GM19025 (cell line): ENCODE measurements around the gene ADAT2.
A peak's percentile ranks its signal among the peaks of the same experiment; 100 is the strongest.
"Not testable (repeated sequence)": the region's sequence is repeated elsewhere in the genome, so short reads cannot be mapped to it uniquely, and the experiment has no call there.

Source experiments
- ATAC-seq: cut with Tn5 transposase; IDR thresholded peaks from one replicate; pipeline ENCODE4 v1.9.1; 2021; ENCODE audit warnings: mild to moderate bottlenecking, low read depth, moderate library complexity; ENCODE audit not compliant: unreplicated experiment

Gene ADAT2

GRCh38 chr6:143450453-143451371 lies at the start of gene ADAT2, which contains the start of gene PEX3:
Gene ADAT2, minus strand, starts transcription at chr6:143450695. Its CDS starts 37 bp downstream, at chr6:143450658.
Gene PEX3, plus strand, starts transcription at chr6:143450805. Its CDS starts 238 bp downstream, at chr6:143451043.
- peak; percentile 98 for ATAC-seq

GRCh38 chr6:143498428-143498827 lies 47.9 kb upstream of the ADAT2 start:
- no peak for ATAC-seq

GRCh38 chr6:143496974-143497373 lies 46.5 kb upstream of the ADAT2 start:
- no peak for ATAC-seq

GRCh38 chr6:143490775-143491174 lies 40.3 kb upstream of the ADAT2 start:
- no peak for ATAC-seq

GRCh38 chr6:143490244-143490643 lies 39.7 kb upstream of the ADAT2 start:
- ATAC-seq, result no peak

GRCh38 chr6:143486752-143487151 lies 36.3 kb upstream of the ADAT2 start:
- no peak for ATAC-seq

GRCh38 chr6:143485967-143486366 lies 35.5 kb upstream of the ADAT2 start:
- ATAC-seq, result no peak

GRCh38 chr6:143482593-143482992 lies 32.1 kb upstream of the ADAT2 start:
- ATAC-seq, result no peak

- no peak for ATAC-seq
These were observed 28.1 kb upstream of the ADAT2 start for GRCh38 chr6:143478479-143479062.

- ATAC-seq, result no peak
These were observed 26.1 kb upstream of the ADAT2 start for GRCh38 chr6:143476545-143476944.

- ATAC-seq, result no peak
These were observed 21.3 kb upstream of the ADAT2 start for GRCh38 chr6:143471822-143472221.

- ATAC-seq, result not testable (repeated sequence)
These were observed 18.3 kb upstream of the ADAT2 start for GRCh38 chr6:143468823-143469222.

GRCh38 chr6:143468026-143468425 lies 17.5 kb upstream of the ADAT2 start:
- no peak for ATAC-seq

- no peak for ATAC-seq
These were observed 15.1 kb upstream of the ADAT2 start for GRCh38 chr6:143465546-143465945.

GRCh38 chr6:143457563-143458359 lies 7.3 kb upstream of the ADAT2 start:
- no peak for ATAC-seq

- no peak for ATAC-seq
These were observed 1.0 kb upstream of the ADAT2 start for GRCh38 chr6:143451531-143451930.

- ATAC-seq, result peak; percentile 0
These were observed 612 bp downstream of the ADAT2 start for GRCh38 chr6:143449714-143450452.

- ATAC-seq, result no peak
These were observed 1.3 kb downstream of the ADAT2 start for GRCh38 chr6:143449082-143449713.

GRCh38 chr6:143447865-143448264 lies 2.6 kb downstream of the ADAT2 start:
- not testable (repeated sequence) for ATAC-seq

GRCh38 chr6:143443096-143443495 lies 7.4 kb downstream of the ADAT2 start:
- no peak for ATAC-seq
